Peyer's patch (tissue), 4 donors: ENCODE data around the gene AKT3.

Source experiments
- POLR2A ChIP-seq, 2 donors: fragments of 450-650 bp; IDR thresholded peaks; one replicate each; pipeline ENCODE4 v1.5.1; 2017; ENCODE audit warnings: antibody characterized with exemption in 2 of 2, mild to moderate bottlenecking in 2 of 2, moderate library complexity in 2 of 2
- TF ChIP-seq, protein P1 (sequence below), 6 experiments: fragments of 450-650 bp in 4 of 6; fragments of 200-600 bp in 2 of 6; sonication (generic) in 1 of 6; IDR thresholded peaks; one replicate each; pipeline ENCODE4 v1.5.1; 2017 to 2019; ENCODE audit warnings: antibody characterized with exemption in 6 of 6, mild to moderate bottlenecking in 3 of 6, moderate library complexity in 1 of 6

DNA sequence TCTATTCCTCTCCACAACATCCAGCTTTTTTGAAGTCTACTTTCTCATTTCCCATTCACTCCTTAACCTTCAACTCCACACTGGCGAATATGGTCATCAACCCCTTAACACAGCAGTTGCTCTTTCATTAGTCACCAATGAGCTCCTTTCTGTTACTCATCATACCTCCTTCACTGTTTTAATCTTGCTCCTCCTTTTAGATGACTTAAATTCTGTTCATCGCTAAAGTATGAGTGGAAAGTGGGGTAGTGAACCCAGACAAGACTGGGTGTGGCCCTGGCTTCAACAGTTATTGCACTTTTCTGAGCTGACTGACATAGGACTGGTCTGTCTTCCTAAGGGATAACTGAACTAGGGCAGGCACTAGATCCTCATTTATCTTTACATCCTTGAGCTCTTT lies 51.3 kb downstream of the AKT3 start:
- TF ChIP-seq, protein P1, sequence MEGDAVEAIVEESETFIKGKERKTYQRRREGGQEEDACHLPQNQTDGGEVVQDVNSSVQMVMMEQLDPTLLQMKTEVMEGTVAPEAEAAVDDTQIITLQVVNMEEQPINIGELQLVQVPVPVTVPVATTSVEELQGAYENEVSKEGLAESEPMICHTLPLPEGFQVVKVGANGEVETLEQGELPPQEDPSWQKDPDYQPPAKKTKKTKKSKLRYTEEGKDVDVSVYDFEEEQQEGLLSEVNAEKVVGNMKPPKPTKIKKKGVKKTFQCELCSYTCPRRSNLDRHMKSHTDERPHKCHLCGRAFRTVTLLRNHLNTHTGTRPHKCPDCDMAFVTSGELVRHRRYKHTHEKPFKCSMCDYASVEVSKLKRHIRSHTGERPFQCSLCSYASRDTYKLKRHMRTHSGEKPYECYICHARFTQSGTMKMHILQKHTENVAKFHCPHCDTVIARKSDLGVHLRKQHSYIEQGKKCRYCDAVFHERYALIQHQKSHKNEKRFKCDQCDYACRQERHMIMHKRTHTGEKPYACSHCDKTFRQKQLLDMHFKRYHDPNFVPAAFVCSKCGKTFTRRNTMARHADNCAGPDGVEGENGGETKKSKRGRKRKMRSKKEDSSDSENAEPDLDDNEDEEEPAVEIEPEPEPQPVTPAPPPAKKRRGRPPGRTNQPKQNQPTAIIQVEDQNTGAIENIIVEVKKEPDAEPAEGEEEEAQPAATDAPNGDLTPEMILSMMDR (IDR thresholded peaks at IDR 0.05) = no peak
- no peak for TF ChIP-seq POLR2A (IDR thresholded peaks at IDR 0.05)
